HepG2 (cell line): ENCODE results near the gene FANCE. TPM values are rescaled to one million over a fixed set of nuclear protein-coding genes. Genes with fewer than 3 reads are reported as not detected.

ENCODE experiments used
- EP300 ChIP-seq, 3 experiments: sonication (generic) in 1 of 3; formaldehyde crosslinking in 1 of 3; IDR thresholded peaks; 2 replicates each; pipeline versions ENCODE4 v1.5.1 to v1.6.1; 2011 to 2020; ENCODE audit warnings: low read depth in 2 of 3, low read length in 2 of 3, borderline replicate concordance in 1 of 3, improper control_type of control experiment in 1 of 3, mild to moderate bottlenecking in 1 of 3, missing genetic modification reagents in 1 of 3, moderate library complexity in 1 of 3
- FOSL2 ChIP-seq: sonication (generic); formaldehyde crosslinking; IDR thresholded peaks from 2 replicates; pipeline ENCODE4 v1.4.0; 2020; ENCODE audit warnings: missing genetic modification reagents
- FOXA3 ChIP-seq: IDR thresholded peaks from 2 replicates; pipeline ENCODE4 v1.6.1; 2016; ENCODE audit warnings: missing genetic modification reagents, missing compliant biosample characterization
- HDAC6 ChIP-seq: fragments of 200-600 bp; sonication (generic); IDR thresholded peaks from 2 replicates; pipeline ENCODE4 v1.7.0; 2017; ENCODE audit warnings: mild to moderate bottlenecking, antibody characterized with exemption, low read length, low read depth
- HMG20A ChIP-seq: IDR thresholded peaks from 2 replicates; pipeline ENCODE4 v1.6.1; 2016; ENCODE audit warnings: borderline replicate concordance
- HNRNPL ChIP-seq: fragments of 200-400 bp; formaldehyde crosslinking; IDR thresholded peaks from 2 replicates; pipeline ENCODE4 v1.6.1; 2017; ENCODE audit warnings: mild to moderate bottlenecking, low read depth, low read length
- MTF1 ChIP-seq: sonication (generic); formaldehyde crosslinking; IDR thresholded peaks from 2 replicates; pipeline ENCODE4 v1.5.0; 2020; ENCODE audit warnings: missing genetic modification reagents
- RCOR2 ChIP-seq: IDR thresholded peaks from 2 replicates; pipeline ENCODE4 v1.6.1; 2016; ENCODE audit warnings: missing biosample characterization, missing genetic modification reagents
- SAFB2 ChIP-seq: sonication (generic); formaldehyde crosslinking; IDR thresholded peaks from 2 replicates; pipeline ENCODE4 v1.5.1; 2020; ENCODE audit warnings: missing genetic modification reagents, low read depth, mild to moderate bottlenecking, borderline replicate concordance
- THAP11 ChIP-seq: IDR thresholded peaks from 2 replicates; pipeline ENCODE4 v1.6.1; 2016; ENCODE audit warnings: missing biosample characterization, missing genetic modification reagents
- YEATS2 ChIP-seq: sonication (generic); formaldehyde crosslinking; IDR thresholded peaks from 2 replicates; pipeline ENCODE4 v1.4.0; 2020; ENCODE audit warnings: missing genetic modification reagents, borderline replicate concordance
- ZFP1 ChIP-seq: IDR thresholded peaks from 2 replicates; pipeline ENCODE4 v1.6.1; 2016
- ZNF317 ChIP-seq: sonication (generic); formaldehyde crosslinking; IDR thresholded peaks from 2 replicates; pipeline ENCODE4 v1.5.0; 2020; ENCODE audit warnings: mild to moderate bottlenecking, missing genetic modification reagents
- ZNF737 ChIP-seq: sonication (generic); formaldehyde crosslinking; IDR thresholded peaks from 2 replicates; pipeline ENCODE4 v1.5.0; 2020; ENCODE audit warnings: missing genetic modification reagents, mild to moderate bottlenecking, borderline replicate concordance
- ZNF747 ChIP-seq: sonication (generic); formaldehyde crosslinking; IDR thresholded peaks from 2 replicates; pipeline ENCODE4 v1.8.1; 2023; ENCODE audit warnings: missing genetic modification reagents, mild to moderate bottlenecking, borderline replicate concordance
- polyA plus RNA-seq, 8 experiments: library from polyadenylated mRNA; depleted of rRNA in 3 of 8; stranded (reverse) in 7 of 8; unstranded in 1 of 8; fragments of >200 nt; fragmentation: Illumina TruSeq in 4 of 8; extraction: Trizol in 4 of 8; gene quantifications; 2 replicates each; pipeline versions ENCODE4 v1.2.1 to v1.2.3, GENCODE V29; 2011 to 2016; ENCODE audit warnings: low read depth in 4 of 8, missing spikeins in 1 of 8, mixed read lengths in 1 of 8; ENCODE audit not compliant: insufficient read depth in 1 of 8
- total RNA-seq, 5 experiments: library from RNA; depleted of rRNA; stranded (reverse); fragments of >200 nt; fragmentation: Illumina TruSeq; extraction: Trizol; gene quantifications; 2 replicates each; pipeline ENCODE4 v1.2.3, GENCODE V29; 2016; ENCODE audit warnings: low read depth in 1 of 5
- TF ChIP-seq, protein P1 (sequence below): sonication (generic); formaldehyde crosslinking; IDR thresholded peaks from 2 replicates; pipeline ENCODE4 v1.8.0; 2022; ENCODE audit warnings: missing genetic modification reagents, mild to moderate bottlenecking, moderate library complexity, borderline replicate concordance
- TF ChIP-seq, protein P2 (sequence below): sonication (generic); formaldehyde crosslinking; IDR thresholded peaks from 2 replicates; pipeline ENCODE4 v1.4.0; 2020; ENCODE audit warnings: missing genetic modification reagents
- TF ChIP-seq, protein P3 (sequence below): sonication (generic); formaldehyde crosslinking; IDR thresholded peaks from 2 replicates; pipeline ENCODE4 v1.4.0; 2020; ENCODE audit warnings: mild to moderate bottlenecking, missing genetic modification reagents, borderline replicate concordance
- TF ChIP-seq, protein P4 (sequence below): sonication (generic); formaldehyde crosslinking; IDR thresholded peaks from 2 replicates; pipeline ENCODE4 v1.4.0; 2020; ENCODE audit warnings: missing genetic modification reagents, borderline replicate concordance

FANCE gene
- total and polyA plus RNA-seq, 2 of the 13 experiments (the other 11 are each of a cell fraction or from before 2014, with no cell fraction given), result 7.1 to 11.2 TPM

DNA sequence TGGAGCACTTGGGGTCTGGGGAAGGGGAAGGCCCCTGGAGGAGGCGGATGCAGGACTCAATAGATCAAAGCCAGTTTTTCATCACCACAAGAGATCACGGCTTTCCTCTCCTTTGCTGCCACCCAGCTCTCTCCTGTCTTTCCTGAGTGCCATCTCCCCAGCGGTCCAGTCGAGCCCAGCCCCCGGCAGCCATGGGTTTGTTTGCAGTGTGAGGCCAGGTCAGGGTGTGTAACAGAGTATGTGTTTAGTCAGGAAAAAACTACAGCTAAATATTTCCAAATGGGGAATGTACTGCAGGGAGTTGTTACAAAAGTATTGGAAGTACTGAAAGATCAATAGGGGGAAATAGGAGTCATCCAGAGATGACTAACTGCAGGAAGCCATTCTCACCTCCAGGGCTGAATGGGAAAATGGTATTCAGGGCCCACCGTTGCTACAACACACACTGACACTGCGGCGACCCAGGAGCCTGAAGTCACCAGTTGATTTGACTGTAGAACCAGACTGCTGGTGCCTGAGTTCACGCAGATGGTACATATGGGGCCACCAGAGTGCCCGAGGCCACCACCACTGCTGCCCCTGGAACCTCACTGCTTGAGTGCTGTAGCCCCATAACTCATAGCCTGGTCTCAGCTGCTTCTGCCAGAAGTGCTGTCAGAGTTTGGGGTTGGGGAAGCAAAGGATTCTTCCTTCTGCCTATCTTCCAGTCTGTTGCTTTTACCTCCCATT, 23.6 kb upstream of the FANCE start (continued):
- TF ChIP-seq, protein P1, sequence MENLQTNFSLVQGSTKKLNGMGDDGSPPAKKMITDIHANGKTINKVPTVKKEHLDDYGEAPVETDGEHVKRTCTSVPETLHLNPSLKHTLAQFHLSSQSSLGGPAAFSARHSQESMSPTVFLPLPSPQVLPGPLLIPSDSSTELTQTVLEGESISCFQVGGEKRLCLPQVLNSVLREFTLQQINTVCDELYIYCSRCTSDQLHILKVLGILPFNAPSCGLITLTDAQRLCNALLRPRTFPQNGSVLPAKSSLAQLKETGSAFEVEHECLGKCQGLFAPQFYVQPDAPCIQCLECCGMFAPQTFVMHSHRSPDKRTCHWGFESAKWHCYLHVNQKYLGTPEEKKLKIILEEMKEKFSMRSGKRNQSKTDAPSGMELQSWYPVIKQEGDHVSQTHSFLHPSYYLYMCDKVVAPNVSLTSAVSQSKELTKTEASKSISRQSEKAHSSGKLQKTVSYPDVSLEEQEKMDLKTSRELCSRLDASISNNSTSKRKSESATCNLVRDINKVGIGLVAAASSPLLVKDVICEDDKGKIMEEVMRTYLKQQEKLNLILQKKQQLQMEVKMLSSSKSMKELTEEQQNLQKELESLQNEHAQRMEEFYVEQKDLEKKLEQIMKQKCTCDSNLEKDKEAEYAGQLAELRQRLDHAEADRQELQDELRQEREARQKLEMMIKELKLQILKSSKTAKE (CRISPR knock-in tag), result peak; percentile 75; the same call in 1 of the 2 replicates
- TF ChIP-seq, protein P2, sequence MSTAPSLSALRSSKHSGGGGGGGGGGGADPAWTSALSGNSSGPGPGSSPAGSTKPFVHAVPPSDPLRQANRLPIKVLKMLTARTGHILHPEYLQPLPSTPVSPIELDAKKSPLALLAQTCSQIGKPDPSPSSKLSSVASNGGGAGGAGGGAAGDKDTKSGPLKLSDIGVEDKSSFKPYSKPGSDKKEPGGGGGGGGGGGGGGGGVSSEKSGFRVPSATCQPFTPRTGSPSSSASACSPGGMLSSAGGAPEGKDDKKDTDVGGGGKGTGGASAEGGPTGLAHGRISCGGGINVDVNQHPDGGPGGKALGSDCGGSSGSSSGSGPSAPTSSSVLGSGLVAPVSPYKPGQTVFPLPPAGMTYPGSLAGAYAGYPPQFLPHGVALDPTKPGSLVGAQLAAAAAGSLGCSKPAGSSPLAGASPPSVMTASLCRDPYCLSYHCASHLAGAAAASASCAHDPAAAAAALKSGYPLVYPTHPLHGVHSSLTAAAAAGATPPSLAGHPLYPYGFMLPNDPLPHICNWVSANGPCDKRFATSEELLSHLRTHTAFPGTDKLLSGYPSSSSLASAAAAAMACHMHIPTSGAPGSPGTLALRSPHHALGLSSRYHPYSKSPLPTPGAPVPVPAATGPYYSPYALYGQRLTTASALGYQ (CRISPR knock-in tag), result peak; percentile 80
- TF ChIP-seq, protein P3, sequence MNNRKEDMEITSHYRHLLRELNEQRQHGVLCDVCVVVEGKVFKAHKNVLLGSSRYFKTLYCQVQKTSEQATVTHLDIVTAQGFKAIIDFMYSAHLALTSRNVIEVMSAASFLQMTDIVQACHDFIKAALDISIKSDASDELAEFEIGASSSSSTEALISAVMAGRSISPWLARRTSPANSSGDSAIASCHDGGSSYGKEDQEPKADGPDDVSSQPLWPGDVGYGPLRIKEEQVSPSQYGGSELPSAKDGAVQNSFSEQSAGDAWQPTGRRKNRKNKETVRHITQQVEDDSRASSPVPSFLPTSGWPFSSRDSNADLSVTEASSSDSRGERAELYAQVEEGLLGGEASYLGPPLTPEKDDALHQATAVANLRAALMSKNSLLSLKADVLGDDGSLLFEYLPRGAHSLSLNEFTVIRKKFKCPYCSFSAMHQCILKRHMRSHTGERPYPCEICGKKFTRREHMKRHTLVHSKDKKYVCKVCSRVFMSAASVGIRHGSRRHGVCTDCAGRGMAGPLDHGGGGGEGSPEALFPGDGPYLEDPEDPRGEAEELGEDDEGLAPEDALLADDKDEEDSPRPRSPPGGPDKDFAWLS (CRISPR knock-in tag), result peak; percentile 74; the same call in 1 of the 2 replicates
- TF ChIP-seq FOXA3 (peak; percentile 86), MTF1 (CRISPR knock-in tag) (no peak), FOSL2 (peak; percentile 72), ZNF737 (CRISPR knock-in tag) (no peak), HMG20A (CRISPR knock-in tag) (peak; percentile 68; the same call in 1 of the 2 replicates), YEATS2 (CRISPR knock-in tag) (0 out of 2 replicates have a peak, but pooled peaks have one; percentile 28), ZFP1 (0 out of 2 replicates have a peak, but pooled peaks have one; percentile 35), THAP11 (CRISPR knock-in tag) (peak; percentile 33; the same call in 1 of the 2 replicates), HNRNPL (peak; percentile 65; the same call in 1 of the 2 replicates), HDAC6 (no peak), EP300 (IDR thresholded peaks at IDR 0.05; ENCODE audit: low read depth in 2 of 2, low read length in 2 of 2) (peak in 1 of 2 experiments; percentile 64; a peak in 1 of 4 replicates), EP300 (CRISPR knock-in tag; IDR thresholded peaks at IDR 0.05; ENCODE audit: borderline replicate concordance) (no peak; the same call in 1 of the 2 replicates), ZNF317 (no peak), SAFB2 (CRISPR knock-in tag) (no peak), ZNF747 (CRISPR knock-in tag) (no peak), RCOR2 (CRISPR knock-in tag) (peak; percentile 84)
- TF ChIP-seq, protein P4, sequence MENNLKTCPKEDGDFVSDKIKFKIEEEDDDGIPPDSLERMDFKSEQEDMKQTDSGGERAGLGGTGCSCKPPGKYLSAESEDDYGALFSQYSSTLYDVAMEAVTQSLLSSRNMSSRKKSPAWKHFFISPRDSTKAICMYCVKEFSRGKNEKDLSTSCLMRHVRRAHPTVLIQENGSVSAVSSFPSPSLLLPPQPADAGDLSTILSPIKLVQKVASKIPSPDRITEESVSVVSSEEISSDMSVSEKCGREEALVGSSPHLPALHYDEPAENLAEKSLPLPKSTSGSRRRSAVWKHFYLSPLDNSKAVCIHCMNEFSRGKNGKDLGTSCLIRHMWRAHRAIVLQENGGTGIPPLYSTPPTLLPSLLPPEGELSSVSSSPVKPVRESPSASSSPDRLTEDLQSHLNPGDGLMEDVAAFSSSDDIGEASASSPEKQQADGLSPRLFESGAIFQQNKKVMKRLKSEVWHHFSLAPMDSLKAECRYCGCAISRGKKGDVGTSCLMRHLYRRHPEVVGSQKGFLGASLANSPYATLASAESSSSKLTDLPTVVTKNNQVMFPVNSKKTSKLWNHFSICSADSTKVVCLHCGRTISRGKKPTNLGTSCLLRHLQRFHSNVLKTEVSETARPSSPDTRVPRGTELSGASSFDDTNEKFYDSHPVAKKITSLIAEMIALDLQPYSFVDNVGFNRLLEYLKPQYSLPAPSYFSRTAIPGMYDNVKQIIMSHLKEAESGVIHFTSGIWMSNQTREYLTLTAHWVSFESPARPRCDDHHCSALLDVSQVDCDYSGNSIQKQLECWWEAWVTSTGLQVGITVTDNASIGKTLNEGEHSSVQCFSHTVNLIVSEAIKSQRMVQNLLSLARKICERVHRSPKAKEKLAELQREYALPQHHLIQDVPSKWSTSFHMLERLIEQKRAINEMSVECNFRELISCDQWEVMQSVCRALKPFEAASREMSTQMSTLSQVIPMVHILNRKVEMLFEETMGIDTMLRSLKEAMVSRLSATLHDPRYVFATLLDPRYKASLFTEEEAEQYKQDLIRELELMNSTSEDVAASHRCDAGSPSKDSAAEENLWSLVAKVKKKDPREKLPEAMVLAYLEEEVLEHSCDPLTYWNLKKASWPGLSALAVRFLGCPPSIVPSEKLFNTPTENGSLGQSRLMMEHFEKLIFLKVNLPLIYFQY, result peak; percentile 82; the same call in 1 of the 2 replicates
